Central memory CD8-positive, alpha-beta T cell (primary cell): ENCODE results near the gene SGK1.
"Not testable (repeated sequence)": the region's sequence is repeated elsewhere in the genome, so short reads cannot be mapped to it uniquely, and the experiment has no call there.

Experiments used
- ATAC-seq: fragments of 150-1000 bp; cut with Tn5 transposase; replicated peaks from 2 replicates; pipeline ENCODE4 v1.10.0; 2022; ENCODE audit warnings: mild to moderate bottlenecking, moderate FRiP score, moderate number of reproducible peaks; ENCODE audit not compliant: poor library complexity, severe bottlenecking; ENCODE audit errors: extremely low read depth
- DNase-seq, 2 donors: peaks; one replicate each; pipeline ENCODE4 v3.0.0; 2021; ENCODE audit warnings: low spot score in 2 of 2
- H3K27ac Mint-ChIP-seq: one replicate; pipeline ENCODE4 v1.8.0; 2022; ENCODE audit warnings: low read depth, mild to moderate bottlenecking, moderate library complexity, mixed read lengths
- H3K27me3 Mint-ChIP-seq: one replicate; pipeline ENCODE4 v1.8.0; 2022; ENCODE audit warnings: mixed read lengths
- H3K36me3 Mint-ChIP-seq: one replicate; pipeline ENCODE4 v1.8.0; 2022; ENCODE audit warnings: mild to moderate bottlenecking, moderate library complexity, mixed read lengths; ENCODE audit not compliant: insufficient read depth
- H3K4me1 Mint-ChIP-seq: one replicate; pipeline ENCODE4 v1.8.0; 2022; ENCODE audit warnings: mixed read lengths
- H3K4me3 Mint-ChIP-seq: one replicate; pipeline ENCODE4 v1.8.0; 2022; ENCODE audit warnings: mild to moderate bottlenecking, moderate library complexity, mixed read lengths
- H3K9me3 Mint-ChIP-seq: one replicate; pipeline ENCODE4 v1.8.0; 2022; ENCODE audit warnings: mixed read lengths

Gene SGK1

GRCh38 chr6:134238960-134239795, 78.7 kb downstream of the SGK1 start:
- DNase-seq (no peak), ATAC-seq (no peak)
- peak overlapping the region; percentile 68 for H3K27ac Mint-ChIP-seq
- H3K9me3 Mint-ChIP-seq, result peaks cover 5% of the 10 kb centered on the region
- H3K4me1 Mint-ChIP-seq, result peaks cover 29% of the 10 kb centered on the region
- no peak overlapping the region for H3K4me3 Mint-ChIP-seq
- H3K27me3 Mint-ChIP-seq, result no peaks in the 10 kb centered on the region
- H3K36me3 Mint-ChIP-seq, result no peaks in the 10 kb centered on the region

GRCh38 chr6:134238006-134238405, 79.9 kb downstream of the SGK1 start:
- DNase-seq (no peak), ATAC-seq (no peak)
- no peaks in the 10 kb centered on the region for H3K27me3 Mint-ChIP-seq
- no peak overlapping the region for H3K27ac Mint-ChIP-seq
- H3K4me1 Mint-ChIP-seq, result peaks cover 29% of the 10 kb centered on the region
- no peak overlapping the region for H3K4me3 Mint-ChIP-seq
- H3K9me3 Mint-ChIP-seq, result peaks cover 5% of the 10 kb centered on the region
- no peaks in the 10 kb centered on the region for H3K36me3 Mint-ChIP-seq

GRCh38 chr6:134235937-134236751, 81.8 kb downstream of the SGK1 start:
- no peak overlapping the region for H3K27ac Mint-ChIP-seq
- H3K4me3 Mint-ChIP-seq, result no peak overlapping the region
- H3K4me1 Mint-ChIP-seq, result peaks cover 29% of the 10 kb centered on the region

DNA sequence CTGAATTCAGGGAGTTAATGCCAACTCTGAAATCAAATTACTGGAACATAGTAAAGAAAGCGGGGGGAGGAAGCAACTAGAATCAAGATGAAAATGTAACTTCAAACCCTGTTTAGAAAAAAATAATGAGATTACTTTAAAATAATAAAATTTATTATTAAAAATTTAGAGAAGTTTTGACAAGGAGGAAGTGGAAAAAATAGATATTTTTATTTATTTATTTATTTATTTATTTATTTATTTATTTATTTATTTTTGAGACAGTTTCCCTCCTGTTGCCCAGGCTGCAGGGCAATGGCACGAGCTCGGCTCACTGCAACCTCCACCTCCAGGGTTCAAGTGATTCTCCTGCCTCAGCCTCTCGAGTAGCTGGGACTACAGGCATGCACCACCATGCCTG, 82.6 kb downstream of the SGK1 start:
- H3K4me1 Mint-ChIP-seq, result peaks cover 22% of the 10 kb centered on the region
- H3K36me3 Mint-ChIP-seq, H3K9me3 Mint-ChIP-seq, H3K27ac Mint-ChIP-seq, H3K27me3 Mint-ChIP-seq, DNase-seq, H3K4me3 Mint-ChIP-seq, ATAC-seq: not testable (repeated sequence)

More at GRCh38 chr6:134235937-134236751, 81.8 kb downstream of the SGK1 start:
- H3K9me3 Mint-ChIP-seq, result no peaks in the 10 kb centered on the region
- peak; percentile 55 for ATAC-seq
- H3K27me3 Mint-ChIP-seq, result no peaks in the 10 kb centered on the region
- DNase-seq, result no peak
- no peaks in the 10 kb centered on the region for H3K36me3 Mint-ChIP-seq

DNA sequence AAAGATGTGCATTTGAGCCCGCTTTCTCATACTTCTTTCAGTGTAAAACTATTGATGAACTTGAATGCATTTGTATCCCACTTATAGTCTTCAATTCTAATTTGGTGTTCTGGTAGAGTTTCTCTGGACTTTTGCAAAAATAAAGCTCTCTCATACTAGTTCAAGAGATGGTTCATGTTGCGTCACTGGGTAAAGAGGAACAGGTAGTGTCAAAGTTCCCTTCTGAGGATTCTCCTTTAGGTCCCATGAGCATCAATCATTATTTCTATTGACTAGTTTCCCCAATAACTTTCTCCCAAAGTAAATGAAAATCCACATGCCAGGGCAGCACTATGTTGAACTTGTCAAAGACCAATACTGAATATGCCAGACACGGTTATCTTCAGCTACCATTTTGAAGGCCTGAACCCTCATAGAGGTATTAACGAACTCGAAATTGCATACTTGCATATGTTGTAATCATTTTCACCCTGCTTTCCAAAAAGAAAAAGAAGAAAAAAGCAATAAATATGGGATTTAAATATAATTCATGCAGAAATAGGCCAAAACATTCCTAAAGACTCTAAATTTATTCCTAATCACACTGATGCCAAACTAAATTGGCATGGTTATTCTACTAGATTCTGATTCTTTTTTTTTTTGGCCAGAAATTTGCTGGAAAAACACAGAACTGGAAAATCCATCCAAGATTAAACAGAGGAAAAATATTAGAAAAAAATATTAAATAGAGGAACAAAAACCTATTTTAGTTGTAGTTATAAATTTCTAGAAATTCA, 84.5 kb downstream of the SGK1 start:
- Mint-ChIP-seq H3K27me3 (no peaks in the 10 kb centered on the region), H3K4me3 (no peak overlapping the region), H3K4me1 (peaks cover 15% of the 10 kb centered on the region), H3K9me3 (no peaks in the 10 kb centered on the region), H3K36me3 (no peaks in the 10 kb centered on the region), H3K27ac (no peak overlapping the region)
- DNase-seq (no peak), ATAC-seq (no peak)

GRCh38 chr6:134230940-134231339, 87.0 kb downstream of the SGK1 start:
- Mint-ChIP-seq H3K27me3 (no peaks in the 10 kb centered on the region), H3K36me3 (no peaks in the 10 kb centered on the region), H3K4me3 (no peak overlapping the region), H3K27ac (no peak overlapping the region), H3K9me3 (no peaks in the 10 kb centered on the region), H3K4me1 (peaks cover 10% of the 10 kb centered on the region)
- ATAC-seq, result no peak
- DNase-seq, result no peak

GRCh38 chr6:134230087-134230700, 87.7 kb downstream of the SGK1 start:
- H3K9me3 Mint-ChIP-seq, result no peaks in the 10 kb centered on the region
- H3K27ac Mint-ChIP-seq, result no peak overlapping the region
- ATAC-seq, result no peak

DNA sequence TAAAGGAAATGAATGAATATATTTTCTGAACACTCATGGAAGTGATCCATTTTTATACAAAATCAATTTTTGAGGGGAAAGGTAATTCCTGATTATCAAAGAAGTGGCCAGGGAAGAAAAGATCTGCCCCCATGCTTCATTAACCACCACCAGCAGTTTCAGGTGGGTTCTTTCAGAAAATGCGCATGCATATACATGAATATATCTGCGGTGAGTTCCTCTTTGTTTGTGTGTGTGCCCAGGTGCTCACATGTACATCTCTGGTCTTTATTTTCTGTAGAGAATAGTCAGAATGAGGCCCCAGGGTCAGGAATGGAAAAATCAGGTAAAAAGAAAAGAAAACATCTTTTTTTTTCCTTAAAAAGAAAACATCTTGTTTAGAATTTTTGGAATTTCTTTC, 88.4 kb downstream of the SGK1 start:
- ATAC-seq, result no peak
- no peaks in the 10 kb centered on the region for H3K27me3 Mint-ChIP-seq

More at GRCh38 chr6:134230087-134230700, 87.7 kb downstream of the SGK1 start:
- Mint-ChIP-seq H3K4me3 (no peak overlapping the region), H3K4me1 (peaks cover 5% of the 10 kb centered on the region), H3K27me3 (no peaks in the 10 kb centered on the region), H3K36me3 (no peaks in the 10 kb centered on the region)
- no peak for DNase-seq

GRCh38 chr6:134223796-134224420, 94.0 kb downstream of the SGK1 start:
- Mint-ChIP-seq H3K36me3 (no peaks in the 10 kb centered on the region), H3K4me1 (no peaks in the 10 kb centered on the region), H3K9me3 (no peaks in the 10 kb centered on the region), H3K27ac (no peak overlapping the region), H3K27me3 (no peaks in the 10 kb centered on the region), H3K4me3 (no peak overlapping the region)
- ATAC-seq (no peak), DNase-seq (no peak)

More for the DNA sequence above, 88.4 kb downstream of the SGK1 start:
- no peaks in the 10 kb centered on the region for H3K9me3 Mint-ChIP-seq
- no peak overlapping the region for H3K4me3 Mint-ChIP-seq
- no peak overlapping the region for H3K27ac Mint-ChIP-seq
- no peak for DNase-seq
- H3K4me1 Mint-ChIP-seq, result no peaks in the 10 kb centered on the region
- H3K36me3 Mint-ChIP-seq, result no peaks in the 10 kb centered on the region

GRCh38 chr6:134221250-134221649, 96.7 kb downstream of the SGK1 start:
- Mint-ChIP-seq H3K9me3 (peaks cover 6% of the 10 kb centered on the region), H3K4me3 (no peak overlapping the region), H3K4me1 (peaks cover 6% of the 10 kb centered on the region), H3K27me3 (no peaks in the 10 kb centered on the region), H3K36me3 (no peaks in the 10 kb centered on the region), H3K27ac (no peak overlapping the region)
- ATAC-seq (no peak), DNase-seq (no peak)

DNA sequence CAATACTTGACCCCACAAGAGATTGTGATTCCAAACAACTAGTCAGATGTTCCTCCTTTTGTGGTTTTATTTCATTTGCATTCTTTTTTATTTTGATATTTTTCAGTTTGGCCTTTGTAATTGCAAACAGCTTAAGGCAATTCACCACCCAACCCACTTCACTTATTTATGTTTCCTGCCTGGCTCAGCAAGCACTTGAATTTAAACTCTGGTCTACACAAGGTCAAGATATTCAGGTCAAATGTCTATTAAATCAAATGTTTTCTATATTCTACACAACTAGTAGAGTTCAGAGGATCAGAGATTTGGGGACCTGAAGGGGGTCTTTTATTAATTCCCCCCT, 100.1 kb downstream of the SGK1 start:
- H3K9me3 Mint-ChIP-seq, result peaks cover 7% of the 10 kb centered on the region
- no peaks in the 10 kb centered on the region for H3K27me3 Mint-ChIP-seq
- no peak overlapping the region for H3K27ac Mint-ChIP-seq
- peaks cover 7% of the 10 kb centered on the region for H3K4me1 Mint-ChIP-seq
- ATAC-seq (no peak), DNase-seq (no peak)
- H3K36me3 Mint-ChIP-seq, result no peaks in the 10 kb centered on the region
- no peak overlapping the region for H3K4me3 Mint-ChIP-seq
